Endothelial cell of umbilical vein (primary cell): ENCODE results near the gene THUMPD3. TPM values are rescaled to one million over a fixed set of nuclear protein-coding genes. Genes with fewer than 3 reads are reported as not detected.
A peak's percentile ranks its signal among the peaks of the same experiment; 100 is the strongest.

ENCODE experiments used
- BruUV-seq: library from RNA; stranded (reverse); fragments of 400-500 nt; replicated peaks from 2 replicates; lab custom pipeline; 2021; lab: Mats Ljungman, UMichigan
- CTCF ChIA-PET: fragments of 300-600, 350-600 bp; sonication (Branson Sonifier 250); formaldehyde crosslinking; loops from one replicate; lab custom pipeline; 2021; ENCODE audit warnings: antibody characterized with exemption, inconsistent platforms; lab: Charles Lee
- POLR2A ChIA-PET: fragments of 300-600, 350-600 bp; sonication (Branson Sonifier 250); formaldehyde crosslinking; loops from one replicate; lab custom pipeline; 2021; ENCODE audit warnings: antibody characterized with exemption, inconsistent platforms; lab: Charles Lee
- DNase-seq: peaks from one replicate; pipeline ENCODE4 v3.0.0-alpha.2; 2011; ENCODE audit warnings: low read depth, low spot score
- FAIRE-seq: peaks from 2 replicates; lab custom pipeline; 2011; peaks lifted over from hg19 to GRCh38; lab: Jason Lieb, UNC
- H2AFZ ChIP-seq: 2 replicates; pipeline ENCODE4 v1.6.0; 2012; ENCODE audit warnings: low read depth, low read length, control low read depth, inconsistent platforms
- H3K27ac ChIP-seq: 2 replicates; pipeline ENCODE4 v1.5.1; 2011; ENCODE audit warnings: low read depth, mild to moderate bottlenecking, control low read depth, low read length, moderate library complexity; ENCODE audit not compliant: insufficient read depth
- H3K27me3 ChIP-seq, 2 experiments: 2 replicates each; pipeline versions ENCODE4 v1.6.0 to v1.6.1; 2011; ENCODE audit warnings: low read length in 2 of 2, mixed read lengths in 1 of 2; ENCODE audit not compliant: control insufficient read depth in 2 of 2, insufficient read depth in 2 of 2
- H3K36me3 ChIP-seq, 2 experiments: 2 replicates in 1 of 2; 3 replicates in 1 of 2; pipeline ENCODE4 v1.5.1; 2011; ENCODE audit warnings: low read length in 2 of 2, mild to moderate bottlenecking in 1 of 2, moderate library complexity in 1 of 2; ENCODE audit not compliant: control insufficient read depth in 2 of 2, insufficient read depth in 2 of 2; ENCODE audit errors: extremely low read depth in 1 of 2
- H3K4me1 ChIP-seq: 3 replicates; pipeline ENCODE4 v1.5.1; 2011; ENCODE audit warnings: mild to moderate bottlenecking, low read length; ENCODE audit not compliant: control insufficient read depth, insufficient read depth; ENCODE audit errors: extremely low read depth
- H3K4me2 ChIP-seq: 2 replicates; pipeline ENCODE4 v1.6.1; 2011; ENCODE audit warnings: low read length, control low read depth, mixed read lengths; ENCODE audit not compliant: insufficient read depth
- H3K4me3 ChIP-seq, 3 experiments: fragments of 200-600 bp in 1 of 3; sonication (generic), shearing (Covaris generic) in 1 of 3; replicated peaks in 1 of 3; 2 replicates each; pipeline ENCODE4 v1.5.1; 2011 to 2016; ENCODE audit warnings: control low read depth in 3 of 3, low read length in 3 of 3, mild to moderate bottlenecking in 2 of 3, inconsistent platforms in 1 of 3, low read depth in 1 of 3, moderate library complexity in 1 of 3; ENCODE audit not compliant: insufficient read depth in 1 of 3
- H3K79me2 ChIP-seq: 2 replicates; pipeline ENCODE4 v1.6.0; 2012; ENCODE audit warnings: low read length, inconsistent platforms; ENCODE audit not compliant: control insufficient read depth, insufficient read depth
- H3K9ac ChIP-seq: replicated peaks from 2 replicates; pipeline ENCODE3; 2011; ENCODE audit warnings: low read length, control low read depth; ENCODE audit not compliant: insufficient read depth; ENCODE audit errors: extremely low read depth
- H3K9me1 ChIP-seq: replicated peaks from 3 replicates; pipeline ENCODE4 v1.6.0; 2011; ENCODE audit warnings: mild to moderate bottlenecking, low read length; ENCODE audit not compliant: control insufficient read depth, insufficient read depth; ENCODE audit errors: extremely low read depth
- H3K9me3 ChIP-seq: replicated peaks from 2 replicates; pipeline ENCODE4 v1.5.1; 2012; ENCODE audit warnings: low read length, inconsistent platforms; ENCODE audit not compliant: control insufficient read depth, insufficient read depth
- H4K20me1 ChIP-seq: replicated peaks from 2 replicates; pipeline ENCODE3; 2011; ENCODE audit warnings: mild to moderate bottlenecking, low read length; ENCODE audit not compliant: control insufficient read depth, insufficient read depth; ENCODE audit errors: extremely low read depth
- CTCF ChIP-seq, 2 donors: IDR thresholded peaks; 1 replicate in 1 of 2; 2 replicates in 1 of 2; pipeline ENCODE4 v1.5.1; 2011; ENCODE audit warnings: low read length in 2 of 2, mild to moderate bottlenecking in 2 of 2, moderate library complexity in 2 of 2, control low read depth in 1 of 2, inconsistent platforms in 1 of 2, low read depth in 1 of 2; ENCODE audit not compliant: insufficient read depth in 1 of 2; ENCODE audit errors: extremely low read depth in 1 of 2
- EZH2 ChIP-seq: IDR thresholded peaks from 2 replicates; pipeline ENCODE4 v1.6.1; 2012; ENCODE audit warnings: borderline replicate concordance, low read depth, mild to moderate bottlenecking, moderate library complexity, low read length, inconsistent platforms; ENCODE audit not compliant: severe bottlenecking
- FOS ChIP-seq: IDR thresholded peaks from 2 replicates; pipeline ENCODE4 v1.6.1; 2011; ENCODE audit warnings: mild to moderate bottlenecking, low read length, moderate library complexity, borderline replicate concordance; ENCODE audit not compliant: insufficient read depth
- GATA2 ChIP-seq: IDR thresholded peaks from 2 replicates; pipeline ENCODE4 v1.7.0; 2011; ENCODE audit warnings: low read depth, mild to moderate bottlenecking, moderate library complexity, mixed read lengths, low read length; ENCODE audit not compliant: insufficient read length, insufficient read depth
- MYC ChIP-seq: IDR thresholded peaks from one replicate; pipeline ENCODE4 v1.6.1; 2011; ENCODE audit warnings: mild to moderate bottlenecking, low read depth, low read length
- POLR2A ChIP-seq: IDR thresholded peaks from 2 replicates; pipeline ENCODE4 v1.6.1; 2012; ENCODE audit warnings: low read depth, mild to moderate bottlenecking, control low read depth, low read length
- POLR2AphosphoS5 ChIP-seq: IDR thresholded peaks from 2 replicates; pipeline ENCODE4 v1.6.1; 2012; ENCODE audit warnings: low read depth, mild to moderate bottlenecking, control low read depth, low read length, moderate library complexity; ENCODE audit not compliant: insufficient read depth
- dilution Hi-C: fragments of 300-500 bp; cut with MboI; formaldehyde crosslinking; loops from one replicate; pipeline ENCODE4 v1.15.0; 2019; ENCODE audit warnings: low sequenced_read_pairs; ENCODE audit not compliant: extremely low pct_ligation_motif_present
- intact Hi-C: fragments of 100-400 bp; cut with micrococcal nuclease; formaldehyde crosslinking; loops from one replicate; pipeline ENCODE4 v1.10.0; 2022
- polyA plus RNA-seq, 4 experiments: library from polyadenylated mRNA; depleted of rRNA in 3 of 4; stranded (reverse) in 3 of 4; unstranded in 1 of 4; fragments of >200 nt; gene quantifications; 2 replicates each; pipeline versions ENCODE4 v1.2.1 to v1.2.3, GENCODE V29; 2011 to 2012; ENCODE audit warnings: missing spikeins in 1 of 4
- total RNA-seq: library from RNA; stranded (reverse); gene quantifications from 2 replicates; pipeline ENCODE4 v1.2.3, GENCODE V29; 2021

THUMPD3 gene
- total and polyA plus RNA-seq, 2 donors (not counting 3 experiments of a cell fraction or from before 2014, with no cell fraction given) = 10.0 to 26.5 TPM

DNA sequence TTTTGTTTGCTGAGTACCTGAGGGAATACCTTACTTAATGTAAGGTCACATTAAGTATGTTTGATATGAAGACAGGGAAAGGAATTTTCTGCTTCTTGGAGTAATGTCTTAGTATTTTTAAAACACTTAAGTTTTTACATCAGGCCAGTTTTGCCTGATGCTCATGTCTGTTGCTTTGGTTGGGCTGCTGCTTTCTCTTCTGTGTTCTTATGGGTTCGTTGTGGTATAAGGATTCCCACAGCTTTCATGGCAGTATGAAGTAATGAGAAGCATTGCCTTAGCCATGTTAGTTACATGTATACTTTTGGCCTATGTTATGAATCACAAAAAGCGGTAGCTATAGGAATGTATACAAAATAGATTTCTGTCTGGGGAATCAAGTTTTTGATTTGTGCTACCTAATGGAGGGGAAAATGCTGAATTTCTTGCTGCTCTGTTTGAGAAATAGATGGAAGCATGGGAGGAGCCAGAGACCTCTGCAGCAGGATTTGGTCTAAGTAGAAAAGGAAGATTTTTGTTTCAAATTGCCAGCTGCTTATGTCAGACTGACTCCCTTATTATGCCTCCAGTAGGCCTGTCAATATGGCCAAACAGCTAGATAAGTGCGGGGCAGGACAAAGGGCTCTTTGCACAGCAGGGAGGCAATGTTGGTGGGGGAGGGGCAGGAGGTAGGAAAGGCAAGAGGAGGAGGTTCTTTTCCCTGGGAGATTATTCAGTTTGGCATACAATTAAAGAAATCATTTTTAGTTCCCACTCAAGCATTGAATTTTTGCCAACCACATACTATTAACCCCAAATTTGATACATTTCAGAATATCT lies 39.8 kb downstream of the THUMPD3 start:
- intact Hi-C loops = no loop called here
- no TSS peak for BruUV-seq
- no peak overlapping the region for H2AFZ ChIP-seq
- peaks cover 100% of the 10 kb centered on the region for H3K79me2 ChIP-seq
- peak overlapping the region; percentile 12 for H3K27ac ChIP-seq
- H4K20me1 ChIP-seq = peaks cover 40% of the 10 kb centered on the region
- no peaks in the 10 kb centered on the region for H3K27me3 ChIP-seq
- CTCF ChIA-PET = interaction anchor here (1.0 to 2.9 kb wide), 4 partner anchors 18 to 49 kb away, joined by 3 to 17 read pairs (median 6); partner anchors contain the start of gene THUMPD3
- H3K9ac ChIP-seq = no peak overlapping the region
- H3K36me3 ChIP-seq = no peaks in the 10 kb centered on the region
- POLR2A ChIA-PET = no interaction called here
- dilution Hi-C loops = no loop called here
- H3K9me3 ChIP-seq = no peaks in the 10 kb centered on the region
- no peak overlapping the region for H3K4me3 ChIP-seq
- H3K9me1 ChIP-seq = no peaks in the 10 kb centered on the region
- DNase-seq (no peak), FAIRE-seq (no peak)
- H3K4me2 ChIP-seq = peak overlapping the region; percentile 96
- peaks cover 46% of the 10 kb centered on the region for H3K4me1 ChIP-seq
- no peak for TF ChIP-seq POLR2A
- TF ChIP-seq POLR2AphosphoS5 = no peak
- TF ChIP-seq FOS = no peak
- no peak for TF ChIP-seq CTCF (IDR thresholded peaks at IDR 0.05; ENCODE audit: extremely low read depth in 1 of 2, insufficient read depth in 1 of 2, low read depth in 1 of 2, low read length in 2 of 2)
- no peak for TF ChIP-seq GATA2
- no peak for TF ChIP-seq MYC
- no peak for TF ChIP-seq EZH2
